Placental epithelial cell (primary cell): ENCODE results near the gene FAM98A. TPM values are rescaled to one million over a fixed set of nuclear protein-coding genes. Genes with fewer than 3 reads are reported as not detected.

ENCODE experiments used
- small RNA-seq: library from RNA; depleted of rRNA; stranded (forward); fragments of <200 nt; gene quantifications from one replicate; pipeline ENCODE3, GENCODE V24; 2012
- total RNA-seq: library from RNA; depleted of rRNA; stranded (reverse); fragments of >200 nt; gene quantifications from 2 replicates; pipeline ENCODE4 v1.2.3, GENCODE V29; 2012

FAM98A gene
- 27.9 and 107 TPM in 2 replicates for total RNA-seq

DNA sequence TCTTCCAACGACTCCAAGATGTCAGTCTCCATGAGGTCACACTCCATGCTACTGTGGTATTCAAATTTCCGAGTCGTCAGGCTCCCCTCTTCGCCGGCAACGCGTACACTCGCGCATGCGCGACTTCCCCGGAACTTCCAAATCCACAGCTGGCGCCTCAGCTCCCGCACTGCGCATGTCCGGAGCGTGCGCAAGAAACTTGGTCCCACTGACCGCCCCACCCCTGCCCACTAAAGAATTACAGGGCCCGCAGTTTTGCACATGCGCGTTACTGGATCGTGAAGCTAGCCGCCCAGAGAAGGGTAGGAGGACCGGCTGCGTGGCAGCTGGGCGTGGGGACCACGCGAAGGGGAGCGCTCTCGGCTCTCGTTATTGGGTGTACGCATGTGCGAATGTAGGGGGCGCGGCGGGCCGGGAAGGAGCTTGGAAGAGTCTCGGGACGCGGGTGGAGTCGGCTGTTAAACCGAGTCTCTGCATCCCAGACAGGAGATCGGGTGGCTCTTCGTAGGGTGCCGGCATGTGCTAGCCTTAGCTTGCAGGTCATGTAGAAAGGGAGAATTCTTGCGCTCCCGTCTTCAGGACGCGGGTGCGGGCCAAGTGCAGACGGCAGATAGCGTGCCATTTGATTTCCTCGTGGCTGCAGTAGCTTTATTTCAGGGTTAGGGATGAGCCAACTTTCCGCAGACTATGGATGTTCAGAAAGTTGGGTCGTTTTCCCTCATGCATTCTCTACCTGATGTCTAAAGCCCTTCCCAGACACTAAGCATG lies at the start of gene FAM98A:
Gene FAM98A, minus strand, starts transcription at position 125 of the 768 bp plus-strand sequence. Its CDS starts 78 bp downstream, at position 47.

Small RNAs within 50 kb of the gene (small RNA-seq; reads per million reads assigned to genes)
- not detected for gene ATP6V0E1P3

Other genes starting within 250 kb of the FAM98A start
- not detected in 2 replicates for gene RASGRP3, start 122.7 kb downstream of the FAM98A start, total RNA-seq